ENCODE results near the gene PYGO1.

Gene PYGO1

GRCh38 chr15:55588070-55588814 lies at the start of gene PYGO1:
Gene PYGO1, minus strand, starts transcription at chr15:55588345. Its CDS starts 462 bp downstream, at chr15:55587883.
- peak within 1 kb of the TSS; percentile 93 to 99 (median 97) for H3K4me2 ChIP-seq
- H3K4me3 ChIP-seq: peak within 1 kb of the TSS; percentile 63 to 77 (median 69)
- no peaks in the 10 kb centered on the region for H4K20me1 ChIP-seq
- peak within 1 kb of the TSS in 10 of 11 experiments; percentile 34 to 77 (median 74); a peak in 20 of 22 replicates for H3K27ac ChIP-seq
- no peak for TF ChIP-seq Cebpa-rat (IDR thresholded peaks at IDR 0.05)
- no peaks in the 10 kb centered on the region for H3K9me3 ChIP-seq (replicated peaks in 1 of 11)
- peaks cover 0 to 16% (median 6%) of the 10 kb centered on the region in 10 experiments; a peak in 16 of 20 replicates for H3K4me1 ChIP-seq
- peak within 1 kb of the TSS; percentile 75 to 87 (median 82) for H3K9ac ChIP-seq
- peaks cover 36 to 42% (median 40%) of the 10 kb centered on the region in 11 experiments for H3K27me3 ChIP-seq
- no peaks in the 10 kb centered on the region for H3K36me3 ChIP-seq

- H3K4me3 ChIP-seq: no peak overlapping the region
- no peak overlapping the region for H3K9ac ChIP-seq
- TF ChIP-seq Cebpa-rat (IDR thresholded peaks at IDR 0.05): no peak
- H4K20me1 ChIP-seq: no peaks in the 10 kb centered on the region
- no peaks in the 10 kb centered on the region for H3K9me3 ChIP-seq (replicated peaks in 1 of 11)
- no peaks in the 10 kb centered on the region for H3K4me1 ChIP-seq
- no peaks in the 10 kb centered on the region for H3K36me3 ChIP-seq
- no peak overlapping the region for H3K27ac ChIP-seq
- H3K4me2 ChIP-seq: no peak overlapping the region
- no peaks in the 10 kb centered on the region for H3K27me3 ChIP-seq
Measured at GRCh38 chr15:55637086-55637485, 48.9 kb upstream of the PYGO1 start.

- H3K36me3 ChIP-seq: no peaks in the 10 kb centered on the region
- H3K4me2 ChIP-seq: no peak overlapping the region
- no peaks in the 10 kb centered on the region for H4K20me1 ChIP-seq
- no peaks in the 10 kb centered on the region for H3K27me3 ChIP-seq
- no peaks in the 10 kb centered on the region for H3K9me3 ChIP-seq (replicated peaks in 1 of 11)
- H3K4me1 ChIP-seq: no peaks in the 10 kb centered on the region
- no peak overlapping the region for H3K27ac ChIP-seq
- no peak for TF ChIP-seq Cebpa-rat (IDR thresholded peaks at IDR 0.05)
- H3K9ac ChIP-seq: no peak overlapping the region
- no peak overlapping the region for H3K4me3 ChIP-seq
Measured at GRCh38 chr15:55633731-55634130, 45.6 kb upstream of the PYGO1 start.

- no peak overlapping the region for H3K27ac ChIP-seq
- H3K9ac ChIP-seq: no peak overlapping the region
- no peaks in the 10 kb centered on the region for H3K27me3 ChIP-seq
- TF ChIP-seq Cebpa-rat (IDR thresholded peaks at IDR 0.05): no peak
- no peaks in the 10 kb centered on the region for H3K9me3 ChIP-seq (replicated peaks in 1 of 11)
- H4K20me1 ChIP-seq: no peaks in the 10 kb centered on the region
- no peak overlapping the region for H3K4me2 ChIP-seq
- H3K36me3 ChIP-seq: no peaks in the 10 kb centered on the region
- no peak overlapping the region for H3K4me3 ChIP-seq
- peaks cover 0 to 11% (median 0%) of the 10 kb centered on the region in 10 experiments; a peak in 6 of 20 replicates for H3K4me1 ChIP-seq
Measured at GRCh38 chr15:55632434-55632833, 44.3 kb upstream of the PYGO1 start.

GRCh38 chr15:55630858-55631257 lies 42.7 kb upstream of the PYGO1 start:
- no peak for TF ChIP-seq Cebpa-rat (IDR thresholded peaks at IDR 0.05)
- Histone ChIP-seq H3K27me3 (no peaks in the 10 kb centered on the region), H3K27ac (no peak overlapping the region), H3K4me2 (no peak overlapping the region), H3K9ac (no peak overlapping the region), H3K9me3 (replicated peaks in 1 of 11) (no peaks in the 10 kb centered on the region), H3K4me1 (peaks cover 0 to 11% (median 0%) of the 10 kb centered on the region in 10 experiments; a peak in 6 of 20 replicates), H4K20me1 (no peaks in the 10 kb centered on the region), H3K36me3 (no peaks in the 10 kb centered on the region), H3K4me3 (no peak overlapping the region)

GRCh38 chr15:55628369-55628730 lies 40.2 kb upstream of the PYGO1 start:
- Histone ChIP-seq H4K20me1 (no peaks in the 10 kb centered on the region), H3K27ac (peak overlapping the region in 1 of 11 experiments; percentile 30; a peak in 3 of 22 replicates), H3K4me3 (no peak overlapping the region), H3K36me3 (no peaks in the 10 kb centered on the region), H3K9ac (0 out of 22 replicates have a peak overlapping the region, but pooled peaks of 1 of the 11 experiments have one; percentile 13), H3K4me2 (peak overlapping the region in 2 of 11 experiments; percentile 7 to 41; a peak in 1 of 22 replicates), H3K9me3 (replicated peaks in 1 of 11) (no peaks in the 10 kb centered on the region), H3K27me3 (no peaks in the 10 kb centered on the region), H3K4me1 (peaks cover 0 to 11% (median 0%) of the 10 kb centered on the region in 10 experiments; a peak in 6 of 20 replicates)
- TF ChIP-seq Cebpa-rat (IDR thresholded peaks at IDR 0.05): no peak

GRCh38 chr15:55627730-55628368 lies 39.7 kb upstream of the PYGO1 start:
- peak overlapping the region in 1 of 11 experiments; percentile 30; a peak in 3 of 22 replicates for H3K27ac ChIP-seq
- peaks cover 0 to 11% (median 0%) of the 10 kb centered on the region in 10 experiments; a peak in 6 of 20 replicates for H3K4me1 ChIP-seq
- no peaks in the 10 kb centered on the region for H3K27me3 ChIP-seq
- no peaks in the 10 kb centered on the region for H3K9me3 ChIP-seq (replicated peaks in 1 of 11)
- H3K4me3 ChIP-seq: no peak overlapping the region
- no peak for TF ChIP-seq Cebpa-rat (IDR thresholded peaks at IDR 0.05)
- peak overlapping the region in 2 of 11 experiments; percentile 7 to 41; a peak in 3 of 22 replicates for H3K4me2 ChIP-seq
- H4K20me1 ChIP-seq: no peaks in the 10 kb centered on the region
- H3K9ac ChIP-seq: no peak overlapping the region
- H3K36me3 ChIP-seq: no peaks in the 10 kb centered on the region

GRCh38 chr15:55619783-55620182 lies 31.6 kb upstream of the PYGO1 start:
- no peaks in the 10 kb centered on the region for H3K36me3 ChIP-seq
- no peaks in the 10 kb centered on the region for H4K20me1 ChIP-seq
- H3K9ac ChIP-seq: no peak overlapping the region
- no peak overlapping the region for H3K27ac ChIP-seq
- no peak overlapping the region for H3K4me2 ChIP-seq
- no peaks in the 10 kb centered on the region for H3K27me3 ChIP-seq
- no peaks in the 10 kb centered on the region for H3K9me3 ChIP-seq (replicated peaks in 1 of 11)
- H3K4me1 ChIP-seq: no peaks in the 10 kb centered on the region
- TF ChIP-seq Cebpa-rat (IDR thresholded peaks at IDR 0.05): no peak
- no peak overlapping the region for H3K4me3 ChIP-seq

GRCh38 chr15:55618387-55618786 lies 30.2 kb upstream of the PYGO1 start:
- Histone ChIP-seq H3K27ac (no peak overlapping the region), H4K20me1 (no peaks in the 10 kb centered on the region), H3K27me3 (no peaks in the 10 kb centered on the region), H3K36me3 (no peaks in the 10 kb centered on the region), H3K4me1 (no peaks in the 10 kb centered on the region), H3K9me3 (replicated peaks in 1 of 11) (no peaks in the 10 kb centered on the region), H3K9ac (no peak overlapping the region), H3K4me2 (no peak overlapping the region), H3K4me3 (no peak overlapping the region)
- TF ChIP-seq Cebpa-rat (IDR thresholded peaks at IDR 0.05): no peak

All from BLaER1 treated with 17β-estradiol and CSF1 and Interleukin-3, amounts not matched to agents 10 nM and 100 nM (cell line).